ENCODE measurements around the gene OGDHL.
"Not testable (repeated sequence)": the region's sequence is repeated elsewhere in the genome, so short reads cannot be mapped to it uniquely, and the experiment has no call there.

OGDHL gene

GRCh38 chr10:49754951-49755350 lies 7.2 kb downstream of the OGDHL start:
- DNase-seq: not testable (repeated sequence)

GRCh38 chr10:49752584-49752983 lies 9.5 kb downstream of the OGDHL start:
- no peak for DNase-seq

GRCh38 chr10:49751636-49752510 lies 10.2 kb downstream of the OGDHL start:
- DNase-seq: no peak

GRCh38 chr10:49751216-49751615 lies 10.9 kb downstream of the OGDHL start:
- no peak for DNase-seq

GRCh38 chr10:49750546-49750945 lies 11.6 kb downstream of the OGDHL start:
- DNase-seq: no peak

- no peak for DNase-seq
These were observed 12.3 kb downstream of the OGDHL start for GRCh38 chr10:49749556-49750491.

- DNase-seq: no peak
These were observed 13.0 kb downstream of the OGDHL start for GRCh38 chr10:49749144-49749543.

GRCh38 chr10:49748006-49748405 lies 14.1 kb downstream of the OGDHL start:
- no peak for DNase-seq

- no peak for DNase-seq
These were observed 14.8 kb downstream of the OGDHL start for GRCh38 chr10:49747303-49747646.

- DNase-seq: no peak
These were observed 15.4 kb downstream of the OGDHL start for GRCh38 chr10:49746626-49747302.

GRCh38 chr10:49745756-49746155 lies 16.4 kb downstream of the OGDHL start:
- DNase-seq: no peak

- DNase-seq: no peak
These were observed 17.1 kb downstream of the OGDHL start for GRCh38 chr10:49744924-49745605.

GRCh38 chr10:49744091-49744685 lies 17.9 kb downstream of the OGDHL start:
- DNase-seq: no peak

GRCh38 chr10:49743464-49744075 lies 18.6 kb downstream of the OGDHL start:
- no peak for DNase-seq

GRCh38 chr10:49742683-49743463 lies 19.2 kb downstream of the OGDHL start:
- DNase-seq: no peak

- DNase-seq: no peak
These were observed 20.8 kb downstream of the OGDHL start for GRCh38 chr10:49741108-49741995.

GRCh38 chr10:49740346-49741107 lies 21.6 kb downstream of the OGDHL start:
- DNase-seq: no peak

- no peak for DNase-seq
These were observed 22.7 kb downstream of the OGDHL start for GRCh38 chr10:49739426-49739825.
